Stimulated activated CD8-positive, alpha-beta memory T cell treated with anti-CD3 and anti-CD28 coated beads, Interleukin-2, amount 100 ng/mL, for 48 hours (primary cell): ENCODE results near the gene CST11.

ENCODE experiments used
- DNase-seq, 2 donors: peaks; one replicate each; pipeline ENCODE4 v3.0.0-alpha.2; 2020; ENCODE audit warnings: low read depth in 2 of 2

CST11 gene

DNA sequence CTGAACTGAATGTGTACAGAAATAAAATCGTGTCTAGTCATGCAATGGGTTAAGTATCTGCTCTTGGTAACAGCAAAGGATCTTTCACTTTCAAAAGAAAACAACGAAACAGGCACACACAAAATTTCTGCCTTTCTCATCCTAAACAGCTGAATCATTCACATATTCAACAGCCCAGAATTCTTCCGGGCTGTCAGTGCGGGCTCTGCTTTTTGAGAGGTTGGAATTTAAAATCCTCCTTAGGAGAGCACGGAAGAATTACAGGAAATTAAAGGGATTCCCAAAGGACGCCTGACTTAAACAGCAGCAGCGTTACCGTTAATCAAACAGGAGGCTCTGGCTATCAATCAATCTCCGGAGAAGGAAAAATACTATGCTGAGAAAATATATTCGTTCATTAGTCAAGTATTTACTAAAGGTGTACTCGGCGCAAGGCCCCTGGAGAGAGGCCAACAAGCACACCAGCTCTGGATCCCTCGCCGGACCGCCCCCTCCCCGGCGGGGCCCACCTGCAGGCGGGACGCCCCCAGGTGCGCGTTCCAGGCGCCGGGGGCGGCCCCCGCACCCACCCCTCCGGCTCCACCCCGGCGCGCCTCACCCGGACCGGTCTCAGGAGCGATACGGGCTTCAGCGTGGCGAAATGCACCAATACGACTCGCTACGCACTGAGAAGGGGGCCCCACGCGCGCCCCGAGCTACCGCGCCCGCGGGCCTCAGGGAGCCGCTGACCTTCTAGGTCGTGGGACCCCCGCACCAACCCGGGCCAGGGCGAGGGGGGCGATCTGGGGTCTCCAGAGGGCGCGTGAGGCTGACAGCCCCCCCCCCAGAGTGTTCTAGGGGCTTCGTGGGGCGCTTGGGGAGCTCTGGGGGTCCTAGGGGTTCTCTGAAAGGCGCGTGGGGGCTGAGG is 32.4 kb downstream of the CST11 start:
- peak in 1 of 2 donors; percentile 31 for DNase-seq

DNA sequence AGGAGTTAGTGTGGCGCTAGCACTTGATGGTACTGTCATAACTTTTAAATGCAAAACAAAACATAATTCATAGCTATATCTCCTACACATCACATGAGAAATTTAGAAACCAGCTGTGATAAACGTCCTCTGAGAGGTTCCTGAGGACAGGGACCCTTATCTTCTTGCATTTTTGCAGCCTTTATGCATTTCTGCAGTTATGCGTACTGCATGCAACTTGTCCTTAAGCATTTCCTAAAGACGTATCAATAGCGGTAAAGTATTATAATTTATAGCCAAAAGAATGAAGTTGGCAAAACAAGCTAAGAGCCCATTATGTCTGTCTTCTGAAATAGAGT is 33.0 kb downstream of the CST11 start:
- DNase-seq = no peak

DNA sequence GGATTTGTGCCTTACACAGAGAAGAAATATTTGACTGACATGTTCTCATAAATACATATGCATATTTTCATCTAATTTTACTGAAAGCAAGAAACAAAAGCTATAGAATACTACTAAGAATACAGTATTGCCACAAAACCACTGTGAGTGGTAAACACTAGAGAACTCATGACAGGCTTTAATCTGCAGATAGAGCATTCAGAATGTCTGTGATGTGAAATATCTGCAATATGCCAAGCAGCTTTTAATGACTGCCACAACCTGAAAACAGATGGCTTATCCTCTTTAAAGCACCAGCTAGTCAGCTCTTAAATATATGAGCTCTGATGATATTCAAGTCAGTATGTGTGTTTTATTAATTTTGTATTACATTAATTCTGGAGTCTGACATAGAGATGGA is 34.8 kb downstream of the CST11 start:
- DNase-seq = no peak

DNA sequence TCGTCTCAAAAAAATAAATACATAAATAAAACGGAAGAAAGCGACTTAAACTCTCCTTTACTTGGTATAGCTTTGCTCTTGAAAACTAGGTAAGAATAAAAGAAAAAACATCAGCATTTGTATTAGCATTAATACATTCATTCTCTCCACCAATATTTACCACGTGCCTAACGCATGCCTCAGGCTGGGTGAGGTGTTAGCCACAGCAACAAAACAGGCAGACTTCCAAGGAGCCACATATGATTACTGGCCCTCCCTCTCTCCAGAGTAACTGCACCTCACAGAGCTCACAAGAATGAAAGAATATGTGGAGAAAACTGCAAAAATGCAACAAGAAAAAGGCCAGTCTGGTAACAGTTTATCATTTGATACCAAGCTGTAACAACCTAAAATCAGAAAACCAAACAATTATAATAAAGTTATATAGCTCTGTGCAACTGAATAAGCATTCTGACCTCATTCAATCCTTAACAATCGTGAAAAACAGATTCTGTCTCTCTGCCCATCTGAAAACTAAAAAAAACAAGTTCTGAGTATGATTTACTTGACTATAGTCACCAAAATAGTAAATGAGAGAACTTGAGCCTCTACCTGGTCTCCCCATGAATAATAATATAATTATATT is 36.6 kb downstream of the CST11 start:
- DNase-seq = no peak

DNA sequence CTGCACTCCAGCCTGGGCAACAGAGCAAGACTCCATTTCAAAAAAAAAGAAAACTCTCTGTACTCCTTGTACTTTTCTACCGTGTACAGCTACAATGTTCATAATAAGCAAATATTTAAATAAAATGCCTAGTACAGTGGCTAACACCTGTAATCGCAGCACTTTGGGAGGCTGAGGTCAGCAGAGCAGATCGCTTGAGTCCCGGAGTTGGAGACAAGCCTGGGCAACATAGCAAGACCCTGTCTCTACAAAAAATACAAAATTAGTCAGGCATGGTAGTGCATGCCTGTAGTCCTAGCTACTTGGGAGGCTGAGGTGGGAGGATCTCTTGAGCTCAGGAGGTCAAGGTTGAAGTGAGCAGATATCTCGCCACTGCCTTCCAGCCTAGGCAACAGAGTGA is 37.1 kb downstream of the CST11 start:
- DNase-seq = no peak

DNA sequence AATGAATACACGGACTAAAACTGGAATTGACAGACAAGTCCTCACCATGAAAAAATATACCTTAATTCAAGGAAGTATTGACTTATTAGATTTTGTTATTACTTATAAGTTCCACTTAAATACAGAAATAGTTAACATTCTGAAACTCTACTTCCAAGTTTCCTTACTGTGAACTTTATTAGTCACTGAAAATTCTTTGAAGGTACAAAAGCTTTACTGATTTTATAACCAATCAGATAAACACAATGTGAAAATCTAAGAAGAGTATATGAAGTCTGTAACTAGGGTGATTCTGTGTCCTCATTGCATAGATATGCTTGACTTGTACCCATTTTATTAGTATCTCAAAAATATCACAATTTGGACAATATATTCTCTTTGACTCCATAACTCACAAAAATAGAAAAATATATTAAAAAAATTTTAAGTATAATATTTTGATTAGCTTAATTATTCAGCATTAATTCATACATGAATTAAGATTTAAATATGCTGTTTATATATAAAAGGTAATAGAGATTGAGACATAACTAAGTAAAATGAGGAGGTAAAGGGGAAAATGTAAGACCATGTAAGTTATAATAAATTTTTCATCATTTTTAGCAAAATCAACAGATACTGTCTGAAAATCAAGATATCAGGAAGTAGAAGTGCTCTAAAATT is 38.0 kb downstream of the CST11 start:
- DNase-seq = no peak

DNA sequence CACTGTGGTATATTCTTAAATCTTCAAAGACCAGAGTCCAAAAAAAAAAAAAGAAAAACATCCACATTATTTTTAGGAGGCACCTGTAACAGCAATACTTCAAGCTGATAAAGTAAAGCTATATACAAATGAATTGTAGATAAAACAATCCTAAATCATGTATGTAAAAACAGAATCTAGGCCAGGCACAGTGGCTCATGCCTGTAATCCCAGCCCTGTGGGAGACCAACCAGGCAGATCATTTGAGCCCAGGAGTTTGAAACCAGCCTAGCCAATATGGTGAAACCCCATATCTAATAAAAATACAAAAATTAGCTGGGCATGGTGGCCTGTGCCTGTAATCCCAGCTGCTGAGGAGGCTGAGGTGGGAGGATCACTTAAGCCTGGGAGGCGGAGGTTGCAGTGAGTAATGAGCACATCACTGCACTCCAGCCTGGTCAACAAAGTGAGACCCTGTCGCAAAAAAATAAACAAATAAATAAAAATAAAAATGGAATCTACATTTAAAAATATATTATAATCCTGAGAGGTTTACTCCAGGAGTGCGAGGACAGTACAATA is 38.7 kb downstream of the CST11 start:
- DNase-seq = no peak

DNA sequence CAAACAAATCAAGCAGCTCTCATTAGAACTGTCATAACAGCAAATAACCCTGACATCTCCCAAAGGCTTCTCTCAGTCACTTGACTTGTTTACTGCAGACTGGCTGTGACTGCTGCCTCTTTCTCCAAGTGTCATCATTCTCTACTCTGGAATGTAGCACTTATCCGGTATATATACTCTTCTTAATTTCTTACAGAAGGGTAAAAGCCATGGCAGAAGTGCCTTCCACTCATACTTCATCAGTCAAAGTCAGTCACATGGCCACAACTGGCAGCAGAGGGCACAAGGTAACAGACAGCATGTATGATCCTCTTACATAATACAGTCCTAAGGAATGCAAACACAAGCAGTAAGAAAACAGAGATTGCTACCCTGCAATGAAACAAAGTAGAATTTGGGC is 40.6 kb downstream of the CST11 start:
- DNase-seq = no peak

DNA sequence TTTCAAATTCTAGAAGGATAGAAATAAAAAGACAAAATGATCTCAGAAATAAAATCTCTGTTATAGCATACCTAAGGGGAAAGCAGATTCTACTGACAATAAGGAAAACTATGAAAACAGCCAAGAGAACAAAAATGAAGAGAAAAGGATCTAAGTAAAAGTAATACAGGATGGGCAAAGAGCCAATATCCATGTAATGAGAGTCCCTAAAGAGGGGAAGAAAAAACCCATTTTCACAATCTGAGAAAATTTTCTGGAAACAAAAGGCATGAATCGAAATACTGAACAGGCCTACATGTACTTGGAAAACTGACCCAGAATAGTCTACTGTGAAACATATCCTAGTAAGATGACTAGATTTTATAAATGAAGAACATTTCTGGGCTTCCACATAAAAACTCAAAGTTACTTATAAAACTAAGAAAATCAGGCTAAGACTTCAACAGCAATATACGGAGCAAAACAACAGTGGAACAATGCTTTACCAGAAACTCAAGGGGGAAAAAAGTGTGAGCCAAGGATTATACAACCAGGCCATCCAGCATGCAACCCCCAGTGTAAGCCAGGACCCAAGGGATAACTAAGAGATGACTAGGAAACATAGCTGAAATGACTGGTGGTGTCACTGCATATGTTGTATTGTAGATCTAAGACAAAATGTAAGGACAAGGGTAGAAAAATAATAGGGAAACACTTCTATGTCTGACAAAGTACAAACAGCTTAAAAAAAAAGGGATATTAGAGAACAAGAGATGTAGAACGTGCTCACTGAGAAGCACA is 41.6 kb downstream of the CST11 start:
- no peak for DNase-seq

DNA sequence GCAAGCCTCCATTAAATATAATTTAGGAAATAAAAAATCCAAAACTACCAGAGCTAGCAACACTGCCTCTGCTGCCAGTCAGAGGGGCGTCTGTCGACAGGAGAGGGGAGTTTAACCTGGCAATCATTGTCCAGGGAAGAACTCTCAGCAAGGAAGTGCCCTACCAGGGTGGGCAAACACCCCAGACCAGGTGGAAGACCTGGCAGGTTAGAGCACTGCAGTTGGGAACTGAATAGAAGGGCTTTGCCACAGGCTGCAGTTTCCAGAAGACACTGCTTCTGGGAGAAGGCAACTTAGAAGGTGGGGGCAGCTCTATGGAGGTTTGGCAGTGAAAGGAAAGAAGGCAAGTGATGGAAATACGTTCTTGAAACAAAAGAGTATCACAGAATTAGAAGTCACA is 42.9 kb downstream of the CST11 start:
- DNase-seq = no peak

DNA sequence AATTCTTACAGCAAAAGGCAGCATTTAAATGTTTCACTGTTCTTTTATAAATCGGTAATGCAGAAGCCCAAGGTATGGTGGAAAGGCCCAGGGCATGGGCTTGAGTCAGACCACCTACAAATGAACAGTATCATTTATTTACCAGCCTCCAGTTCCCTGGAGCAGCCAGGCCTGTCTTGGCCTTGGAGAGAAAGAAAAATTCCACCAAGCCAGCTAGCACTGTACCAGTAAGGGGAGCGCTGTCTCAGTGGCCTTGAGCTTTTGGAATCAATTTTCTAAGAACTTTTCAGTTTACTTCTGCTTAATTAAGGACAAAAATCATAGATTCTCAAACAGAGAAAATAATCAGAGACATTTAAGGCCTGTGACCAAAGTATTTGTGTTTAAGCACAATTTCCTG is 43.7 kb downstream of the CST11 start:
- no peak for DNase-seq

DNA sequence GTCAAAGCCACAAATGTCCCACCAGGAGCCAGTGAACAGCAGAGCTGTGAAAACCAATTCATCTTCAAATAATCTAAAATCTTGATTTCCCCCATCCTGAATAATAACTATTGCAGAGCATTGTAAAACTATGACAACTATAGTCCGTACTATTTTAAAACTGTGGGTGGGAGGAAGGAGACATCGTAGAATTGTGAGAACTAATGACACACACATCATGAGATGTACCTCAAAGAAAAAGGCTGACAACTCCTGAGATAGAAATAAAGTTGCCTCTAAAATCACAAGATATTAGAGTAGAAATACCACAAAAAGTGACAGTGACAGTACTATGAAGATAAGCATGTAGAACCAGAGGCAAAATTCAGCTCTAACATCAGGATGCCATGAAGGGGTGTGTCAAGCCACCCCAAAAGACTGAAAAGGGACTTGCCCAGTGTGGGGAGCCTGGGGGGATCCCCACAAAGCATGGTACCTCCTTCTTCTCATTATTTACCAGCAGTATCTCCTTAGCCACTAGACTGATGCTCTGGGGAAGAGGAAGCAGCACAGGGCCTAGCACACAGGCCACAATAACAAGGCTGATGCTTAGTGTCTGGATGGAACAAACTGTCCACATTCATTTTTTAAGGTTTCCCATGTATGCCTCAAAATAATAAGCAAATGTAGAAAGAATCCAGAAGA is 44.8 kb downstream of the CST11 start:
- DNase-seq = no peak

DNA sequence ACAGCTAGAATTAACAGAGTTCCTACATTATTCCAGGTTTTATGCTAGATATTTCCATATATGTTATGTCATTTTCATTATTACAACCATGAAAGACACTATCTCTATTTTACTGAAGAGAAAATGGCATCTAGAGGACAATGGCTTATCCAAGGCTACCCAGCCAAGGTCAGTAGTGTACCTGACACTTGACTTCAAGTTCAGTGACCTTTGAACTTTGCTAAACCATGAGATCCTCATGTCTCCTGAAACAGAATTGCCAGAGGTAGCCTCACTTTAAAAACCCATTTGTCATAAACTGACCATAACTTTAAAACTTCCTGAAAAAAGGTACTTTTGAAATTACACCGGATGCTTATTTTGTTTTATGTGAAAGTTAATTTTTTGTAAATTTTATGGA is 45.8 kb downstream of the CST11 start:
- no peak for DNase-seq

DNA sequence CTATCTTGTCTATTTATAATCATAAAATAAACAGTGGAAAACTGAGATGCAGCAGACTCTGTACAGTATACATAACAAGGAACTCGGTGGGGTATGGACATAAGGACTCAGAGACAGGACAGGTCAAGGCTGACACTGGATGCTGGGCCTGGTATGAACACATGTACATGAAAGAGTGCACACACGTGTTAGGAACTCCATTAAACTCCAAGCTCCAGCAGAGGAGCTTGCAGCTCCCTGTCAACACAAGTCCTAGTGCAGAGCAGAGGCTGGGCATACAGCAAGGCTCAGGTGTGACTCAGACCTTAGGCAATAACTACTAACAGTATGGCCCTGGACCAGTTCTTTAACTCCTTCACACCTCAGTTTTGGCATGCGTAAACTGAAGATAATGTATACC is 48.5 kb downstream of the CST11 start:
- no peak for DNase-seq

DNA sequence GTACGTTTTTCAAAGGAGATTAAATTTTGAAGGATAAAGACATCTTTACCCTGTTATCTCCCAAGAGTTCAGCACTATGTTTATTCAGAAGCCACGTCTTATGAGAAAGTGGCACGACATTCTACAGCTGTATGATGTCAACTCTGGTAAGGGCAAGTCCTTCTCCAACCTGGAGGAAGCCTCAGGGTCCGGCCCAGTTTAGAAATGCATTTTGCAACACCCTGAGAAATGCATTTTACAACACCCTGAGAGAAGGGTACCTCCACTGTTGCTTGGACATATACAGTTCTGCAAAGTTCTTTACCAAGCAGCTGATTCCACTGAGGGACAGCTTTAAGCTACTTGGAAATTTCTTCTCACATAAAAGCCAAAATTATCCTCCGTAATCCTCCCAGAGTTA is 48.9 kb downstream of the CST11 start:
- no peak for DNase-seq

DNA sequence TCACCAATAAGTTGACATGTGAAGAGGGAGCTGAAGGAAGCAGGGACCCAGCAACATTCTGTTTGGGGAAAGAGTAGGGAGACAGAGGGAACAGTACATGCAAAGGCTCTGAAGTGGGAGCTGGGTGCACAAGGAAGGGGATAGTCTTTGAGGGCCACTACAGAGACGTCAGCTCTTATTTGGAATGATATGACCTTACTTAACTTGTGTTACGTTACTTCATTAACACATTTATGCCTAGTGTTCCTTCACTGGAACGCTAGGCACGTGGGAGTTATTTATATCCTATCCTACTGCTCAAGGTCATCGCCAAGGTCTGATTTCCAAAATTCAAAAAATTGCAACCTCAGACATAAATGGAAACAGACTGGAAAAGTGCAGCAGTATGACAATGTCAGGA is 51.6 kb downstream of the CST11 start:
- no peak for DNase-seq
